Suppressor macrophage (primary cell): ENCODE results near the gene EXD2.
"Not testable (repeated sequence)": the region's sequence is repeated elsewhere in the genome, so short reads cannot be mapped to it uniquely, and the experiment has no call there.

Experiments used
- DNase-seq, 4 experiments: peaks; one replicate each; pipeline ENCODE4 v3.0.0-alpha.2; 2020 to 2022

The EXD2 gene

DNA sequence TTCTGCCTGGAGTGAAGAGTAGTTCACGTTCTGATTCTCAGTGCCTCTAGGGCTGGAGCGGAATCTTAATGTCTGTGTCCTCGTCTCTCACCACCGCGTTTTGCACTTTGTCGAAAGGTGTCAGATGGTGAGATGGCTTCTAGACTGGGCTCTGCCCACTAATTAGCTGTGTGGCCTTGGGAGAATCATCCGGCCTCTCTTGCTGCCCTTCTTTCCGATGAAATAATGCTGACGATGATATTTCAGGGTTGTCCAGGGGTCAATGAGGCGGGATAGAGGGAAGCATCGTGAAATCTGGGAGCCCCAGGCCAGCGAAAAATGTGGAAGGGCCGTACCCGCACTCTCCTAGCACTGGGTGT is 67.8 kb downstream of the EXD2 start:
- DNase-seq = no peak

DNA sequence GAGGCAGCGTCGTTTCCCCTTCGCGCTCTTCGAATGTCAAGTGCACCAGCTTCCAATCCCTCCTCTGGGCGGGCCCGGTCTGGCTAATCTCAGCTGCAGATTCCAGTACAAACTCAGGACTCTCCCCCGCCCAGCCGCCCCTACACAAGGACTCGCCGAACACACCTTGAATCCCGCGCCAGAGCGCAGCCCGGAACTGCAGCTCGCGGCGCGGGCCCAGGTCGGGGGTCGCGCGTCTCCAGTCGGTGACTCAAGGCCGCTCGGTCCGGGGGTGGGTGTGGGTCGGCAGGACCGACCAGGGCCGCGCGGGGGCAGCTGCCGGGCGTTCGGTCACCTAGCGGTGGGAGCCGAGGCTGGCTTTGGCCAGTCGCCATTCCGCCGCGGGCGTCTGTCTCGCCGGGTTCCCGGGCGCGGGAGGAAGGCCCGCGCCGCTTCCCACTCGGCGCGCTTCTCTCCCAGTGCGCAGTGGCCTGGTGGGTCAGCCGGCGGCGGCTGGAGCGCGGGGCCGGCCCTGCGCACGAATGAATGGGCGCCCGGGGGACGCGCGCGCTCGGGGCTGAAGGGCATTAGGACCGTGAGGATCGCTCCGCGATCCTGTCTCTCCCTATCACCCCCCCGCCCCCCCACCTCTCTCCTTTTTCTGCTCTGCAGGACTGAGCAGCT is 68.4 kb downstream of the EXD2 start, which contains the start of gene GALNT16:
Gene GALNT16 (plus strand): TSS at position 632 of the 663 bp plus-strand sequence. CDS start 133 bp downstream, outside the sequence.
- peak in 2 of 4 experiments; percentile 25 to 42 for DNase-seq

DNA sequence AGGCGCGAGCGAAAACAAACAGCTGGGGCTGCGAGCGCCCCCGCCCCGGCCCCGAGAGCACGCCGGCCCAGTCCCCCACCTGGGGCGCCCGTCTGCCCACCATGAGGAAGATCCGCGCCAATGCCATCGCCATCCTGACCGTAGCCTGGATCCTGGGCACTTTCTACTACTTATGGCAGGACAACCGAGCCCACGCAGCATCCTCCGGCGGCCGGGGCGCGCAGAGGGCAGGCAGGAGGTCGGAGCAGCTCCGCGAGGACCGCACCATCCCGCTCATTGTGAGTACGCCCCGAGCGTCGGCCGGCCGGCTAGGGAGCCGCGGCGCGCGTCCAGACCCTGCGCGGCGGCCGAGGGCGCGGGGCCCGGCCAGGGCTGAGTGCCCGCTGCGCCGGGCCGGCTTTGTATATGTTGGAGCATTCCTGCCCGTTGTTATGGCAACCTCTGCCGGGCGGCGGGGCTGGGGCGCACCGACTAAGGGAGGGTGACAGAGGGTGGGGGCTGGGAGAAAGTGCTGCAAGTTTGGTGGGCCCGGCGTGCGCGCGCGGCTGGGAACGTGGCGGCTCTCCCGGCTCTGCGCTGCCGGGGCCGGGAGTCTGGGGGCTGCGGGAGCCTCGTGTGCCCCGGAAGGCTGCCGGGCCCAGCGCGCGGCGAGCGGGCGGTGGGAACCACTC is 69.0 kb downstream of the EXD2 start:
- DNase-seq = peak in 1 of 4 experiments; percentile 29

DNA sequence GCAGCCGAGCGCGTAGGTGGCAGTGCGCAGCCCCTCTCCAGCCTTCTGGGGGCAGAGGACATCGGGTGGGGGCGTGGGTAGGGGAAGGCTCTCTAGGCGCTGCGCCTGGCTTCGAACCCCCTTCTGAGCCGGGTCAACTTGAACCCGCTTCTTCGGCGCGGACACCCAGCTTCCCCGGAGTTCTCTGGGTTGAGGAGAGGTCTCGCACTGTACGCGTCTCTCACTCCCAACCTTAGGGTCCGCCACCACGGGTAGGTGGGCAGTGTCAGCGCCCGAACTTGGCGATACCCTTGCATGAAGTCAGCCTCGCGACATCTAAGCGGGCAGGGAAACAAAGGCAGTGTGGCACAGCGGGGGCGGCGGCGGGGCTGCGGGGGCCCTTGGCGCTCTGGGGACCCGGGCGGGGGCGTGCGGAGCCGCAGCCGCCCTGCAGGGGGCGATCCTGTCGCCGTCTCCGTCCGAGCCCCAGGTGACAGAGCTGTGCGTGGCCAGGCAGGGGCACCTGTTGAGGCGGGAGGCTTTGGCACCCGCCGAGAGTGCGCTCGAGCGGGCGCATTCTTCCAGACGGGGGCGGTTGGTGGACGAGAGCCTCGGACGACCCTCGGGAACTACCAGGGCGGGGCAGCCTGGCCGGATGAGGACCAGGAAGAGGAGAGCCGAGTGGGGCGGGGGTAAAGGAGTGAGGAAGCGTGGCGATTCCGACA is 69.7 kb downstream of the EXD2 start:
- DNase-seq = peak in 2 of 4 experiments; percentile 21 to 38

DNA sequence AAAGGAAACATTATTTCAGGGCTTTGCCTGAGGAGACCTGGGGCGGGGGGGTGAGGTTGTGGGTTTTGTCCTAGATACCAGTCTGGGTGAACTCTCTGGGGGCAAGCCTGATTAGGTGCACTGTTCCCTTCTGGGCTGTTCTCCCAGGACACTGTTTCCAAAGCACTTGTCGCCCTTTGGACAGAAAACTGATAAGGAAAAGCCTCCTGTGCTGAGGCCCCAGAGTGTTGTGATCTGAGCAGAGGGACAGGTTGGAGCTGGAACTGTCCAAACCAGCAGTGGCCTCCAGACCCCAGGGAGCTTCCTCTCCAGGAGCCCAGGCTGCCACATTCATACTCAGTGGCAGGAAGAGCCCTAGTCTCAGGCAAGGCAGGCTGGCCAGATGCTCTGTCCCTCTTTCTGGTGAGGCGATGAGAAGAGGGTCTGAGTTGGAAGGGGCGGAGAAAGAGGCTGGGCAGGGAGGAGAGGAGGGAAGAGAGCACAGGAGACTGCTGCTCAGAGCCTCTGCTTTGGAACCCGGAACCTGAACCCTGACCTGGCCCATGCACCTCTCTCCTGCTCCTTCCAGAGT is 70.5 kb downstream of the EXD2 start:
- no peak for DNase-seq

DNA sequence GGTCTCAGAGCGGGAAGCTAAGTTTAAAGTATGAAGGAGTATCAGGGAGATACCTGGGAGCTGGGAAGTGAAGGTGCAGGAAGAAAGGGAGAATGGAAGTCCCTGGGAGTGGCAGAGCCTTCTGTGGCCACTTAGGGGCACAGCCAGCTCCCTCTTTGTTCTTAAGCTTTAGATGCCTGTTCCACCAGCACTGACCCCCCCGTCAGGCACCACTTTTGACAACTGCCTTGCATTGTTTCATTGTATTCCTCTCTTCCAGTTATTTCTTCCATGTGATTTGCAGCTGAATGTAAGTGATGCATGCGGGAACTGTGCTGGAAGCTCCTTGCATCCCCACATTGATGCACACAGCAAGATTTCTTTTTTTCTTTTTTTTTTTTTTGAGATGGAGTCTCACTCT is 71.2 kb downstream of the EXD2 start:
- no peak for DNase-seq

DNA sequence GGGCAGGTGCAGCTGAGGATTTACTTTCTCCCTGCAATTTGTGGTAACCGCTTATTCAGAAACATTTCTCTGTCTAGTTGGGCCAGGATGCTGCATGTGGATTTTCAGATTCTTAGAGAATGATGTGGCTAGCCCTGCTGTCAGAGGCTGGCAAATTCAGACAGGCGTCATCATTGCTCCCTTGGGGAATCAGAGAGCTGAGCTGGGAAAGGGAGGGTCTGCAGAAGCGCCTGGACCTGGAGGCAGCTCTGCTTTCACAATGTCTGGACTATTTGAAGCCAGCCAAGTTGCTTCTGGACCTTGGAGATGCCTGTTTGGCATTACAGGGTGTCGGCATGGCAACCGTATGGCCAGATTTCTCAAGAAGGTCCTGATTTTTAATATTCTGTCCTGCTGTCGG is 72.1 kb downstream of the EXD2 start:
- no peak for DNase-seq

DNA sequence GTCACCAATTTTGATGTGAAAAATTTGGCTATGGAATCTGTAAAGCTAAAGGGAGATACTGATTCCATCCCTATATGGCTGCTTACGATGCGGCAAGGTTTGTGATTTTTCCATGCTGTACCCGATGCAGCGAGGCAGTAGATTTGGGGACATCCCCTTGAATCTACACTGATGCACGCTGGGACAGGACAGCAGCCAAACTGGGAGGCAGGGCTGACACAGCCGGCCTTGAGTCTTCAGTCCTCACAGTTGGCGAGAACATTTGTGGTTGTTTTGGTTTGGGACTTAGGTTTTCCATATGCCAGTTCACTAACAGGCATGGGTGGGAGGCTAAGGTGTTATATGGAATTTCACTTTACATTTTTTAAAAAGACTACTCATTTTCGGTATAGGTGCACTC is 72.5 kb downstream of the EXD2 start:
- no peak for DNase-seq

DNA sequence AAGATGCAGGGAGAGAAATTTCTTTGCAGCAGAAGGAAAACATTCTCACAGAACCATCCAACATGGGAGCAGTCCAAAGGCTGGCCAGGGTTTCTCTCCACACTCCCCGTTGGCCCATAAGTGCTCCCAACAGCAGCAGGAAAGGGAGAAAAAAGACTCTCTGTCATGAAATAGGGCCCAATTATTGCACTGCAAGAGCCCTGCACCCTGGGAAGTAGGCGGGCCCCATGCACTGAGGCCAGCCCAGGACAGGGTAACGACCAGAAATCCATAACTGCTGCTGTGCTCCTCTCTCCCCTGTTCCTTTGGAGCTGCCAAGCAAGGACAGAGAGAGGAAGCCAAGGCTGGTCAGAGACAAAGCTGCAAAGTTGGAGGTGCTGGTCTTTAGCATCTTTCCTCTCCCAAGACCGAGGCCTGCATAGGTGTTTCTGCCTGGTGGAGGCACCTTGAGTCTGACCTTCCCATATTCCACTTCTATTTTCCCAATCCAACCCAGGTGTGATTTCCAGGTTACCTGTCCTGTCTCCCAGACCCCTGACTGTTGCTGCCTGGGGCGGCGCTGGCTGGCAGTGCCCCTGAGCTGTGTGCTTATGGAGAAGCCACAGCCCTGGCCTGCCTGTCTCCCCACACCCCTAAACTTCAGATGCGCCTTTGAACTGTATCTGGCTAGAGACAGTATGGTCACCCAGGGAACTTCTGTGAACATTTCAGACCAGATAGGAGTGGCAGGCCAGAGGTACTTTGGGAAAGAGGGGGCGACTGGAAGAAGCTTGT is 75.5 kb downstream of the EXD2 start:
- no peak for DNase-seq

DNA sequence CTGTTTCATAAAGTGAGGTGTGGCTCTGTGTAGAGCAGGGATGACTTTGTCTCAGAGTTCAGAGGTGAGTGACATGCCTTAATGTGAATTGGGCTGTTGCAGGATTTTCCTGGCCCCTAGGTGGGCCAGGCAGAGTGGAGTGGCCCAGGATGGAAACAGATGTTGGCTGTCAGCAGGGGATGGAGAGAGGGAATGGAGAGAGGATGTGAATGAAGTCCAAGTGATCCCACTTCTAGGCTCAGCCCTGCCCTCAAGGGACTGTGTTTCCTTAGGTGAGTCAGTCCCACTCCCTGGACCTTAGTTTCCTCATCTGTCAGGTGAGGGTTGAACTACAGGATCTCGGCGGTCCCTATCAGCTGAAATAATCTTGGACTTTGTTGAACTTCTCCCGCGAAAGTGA is 76.2 kb downstream of the EXD2 start:
- DNase-seq = no peak

DNA sequence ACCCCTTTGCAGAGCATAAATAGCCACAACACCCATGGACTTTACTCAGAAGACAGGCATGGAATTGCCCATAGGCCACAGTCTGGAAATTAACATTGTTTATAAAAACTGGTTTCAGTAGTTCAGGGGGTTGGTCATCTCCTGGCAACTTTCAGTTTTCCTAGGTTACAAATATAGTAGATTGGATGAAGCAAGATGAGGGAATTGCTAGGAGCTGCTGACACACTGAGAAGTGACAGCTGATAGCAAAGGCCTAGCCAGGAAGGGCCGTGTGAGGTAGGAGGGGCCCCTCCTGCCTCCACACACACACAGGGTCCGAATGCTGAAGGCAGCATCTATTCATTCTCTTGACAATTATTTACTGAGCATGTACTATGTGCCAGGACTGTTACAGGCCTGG is 76.9 kb downstream of the EXD2 start:
- DNase-seq = no peak

DNA sequence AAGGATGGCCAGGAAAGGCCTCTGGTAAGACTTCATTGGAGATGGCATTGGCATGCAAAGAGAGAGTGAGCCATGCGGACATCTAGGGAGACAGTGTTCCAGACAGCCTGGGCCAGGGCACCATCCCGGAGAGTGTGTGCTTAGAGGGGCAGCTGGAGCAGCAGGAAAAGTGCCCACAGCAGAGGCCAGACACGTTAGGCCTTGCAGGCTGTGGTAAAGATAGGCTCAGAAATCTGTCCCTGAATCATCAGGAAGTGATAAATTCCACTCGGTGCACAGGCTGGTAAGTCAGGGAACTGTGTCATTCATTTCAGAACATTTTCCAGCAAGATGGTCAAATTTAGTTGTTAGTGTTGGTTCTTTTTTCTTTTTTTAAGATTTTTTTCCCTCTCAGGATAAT is 77.5 kb downstream of the EXD2 start:
- no peak for DNase-seq

DNA sequence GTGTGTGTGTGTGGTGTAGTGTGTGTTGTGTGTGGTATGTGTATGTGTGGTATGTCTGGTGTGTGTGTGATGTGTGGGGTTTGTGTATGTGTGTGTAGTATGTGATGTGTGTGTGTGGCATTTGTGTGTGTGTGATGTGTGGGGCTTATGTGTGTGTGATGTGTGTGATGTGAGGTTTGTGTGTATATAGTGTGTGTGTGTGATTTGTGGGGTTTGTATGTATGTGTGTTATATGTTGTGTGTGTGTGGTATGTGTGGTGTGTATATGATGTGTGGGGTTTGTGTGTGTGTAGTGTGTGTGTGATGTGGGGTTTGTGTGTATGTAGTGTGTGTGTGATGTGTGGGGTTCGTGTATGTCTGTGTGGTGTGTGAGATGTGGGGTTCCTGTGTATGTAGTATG is 78.1 kb downstream of the EXD2 start:
- no peak for DNase-seq

DNA sequence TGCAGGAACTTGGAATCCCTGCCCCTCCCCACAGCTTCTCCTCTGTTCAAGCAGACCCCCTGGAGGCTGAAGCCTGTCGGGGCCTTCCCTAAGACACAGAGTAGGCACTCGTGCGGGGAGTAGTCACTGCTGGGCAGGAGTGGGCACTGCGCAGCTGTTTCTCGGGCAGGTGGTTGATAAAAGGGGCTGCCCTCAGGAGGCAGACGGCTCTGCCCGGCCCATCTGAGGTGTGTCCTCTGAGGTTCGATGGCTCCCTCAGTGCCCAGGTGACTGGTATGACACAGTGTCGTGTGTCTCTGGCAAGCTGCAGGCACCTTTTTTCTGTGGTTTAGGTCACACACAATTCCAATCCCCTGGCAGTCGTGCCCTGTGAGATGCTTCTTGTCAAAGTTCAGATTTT is 78.8 kb downstream of the EXD2 start:
- no peak for DNase-seq

DNA sequence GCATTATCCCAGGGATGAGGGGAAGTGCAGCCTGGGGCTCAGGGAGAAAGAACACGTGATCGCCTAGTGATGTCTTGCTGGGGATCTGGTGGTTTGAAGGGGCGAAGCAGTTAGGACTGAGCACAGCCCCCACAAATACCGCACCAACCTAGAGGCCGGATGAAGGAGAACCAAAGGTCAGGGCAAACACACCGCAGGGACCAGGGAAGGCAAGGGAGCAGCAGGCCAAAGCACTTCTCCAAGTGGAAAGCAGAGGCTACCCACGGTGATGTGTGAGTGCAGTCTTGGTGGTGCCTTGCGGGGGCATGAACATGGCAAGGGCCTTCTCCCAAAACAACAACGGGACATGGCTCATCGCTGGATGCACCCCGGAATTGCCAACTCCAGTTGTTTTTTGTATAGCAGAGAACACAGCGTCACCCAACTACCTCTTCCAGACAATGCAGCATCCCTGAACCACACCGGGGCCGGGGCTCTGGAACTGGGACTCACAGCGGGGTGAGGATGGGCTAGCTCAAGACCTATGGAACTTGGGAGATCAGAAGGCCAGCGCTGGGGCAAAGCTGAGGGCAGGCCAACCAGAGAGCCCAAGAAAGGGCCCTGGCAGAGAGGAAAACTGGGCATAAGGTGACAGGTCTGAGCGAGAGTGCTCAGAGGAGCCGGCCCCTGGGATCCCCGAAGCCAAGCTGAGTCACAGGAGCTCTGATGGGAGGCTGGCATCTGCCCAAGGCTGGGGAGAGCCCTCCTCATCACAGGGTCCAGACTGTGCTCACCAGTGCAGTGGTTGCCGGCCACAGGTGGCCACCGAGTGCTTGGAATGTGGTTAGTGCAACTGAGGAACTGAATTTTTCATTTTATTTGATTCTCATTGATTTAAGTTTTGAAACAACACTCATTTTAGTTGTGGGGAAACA is 79.8 kb downstream of the EXD2 start:
- no peak for DNase-seq

DNA sequence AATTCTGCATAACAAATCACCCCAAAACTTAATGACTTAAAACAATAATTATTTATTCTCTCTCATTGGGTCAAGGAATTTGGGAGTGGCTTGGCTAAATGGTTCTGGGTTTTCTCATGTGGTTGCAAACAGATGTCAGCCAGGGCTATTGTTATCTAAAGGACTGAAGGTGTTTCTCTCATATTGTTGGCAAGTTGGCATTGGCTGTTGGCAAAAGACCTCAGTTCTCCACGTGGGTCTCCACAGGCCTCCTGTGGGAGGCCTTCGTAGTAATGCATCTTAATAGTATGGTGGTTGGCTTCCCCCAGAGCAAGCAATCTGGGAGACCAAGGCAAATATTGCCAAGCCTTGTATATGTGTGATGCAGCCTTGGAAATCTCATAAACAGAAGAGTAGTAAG is 83.0 kb downstream of the EXD2 start:
- DNase-seq = no peak

DNA sequence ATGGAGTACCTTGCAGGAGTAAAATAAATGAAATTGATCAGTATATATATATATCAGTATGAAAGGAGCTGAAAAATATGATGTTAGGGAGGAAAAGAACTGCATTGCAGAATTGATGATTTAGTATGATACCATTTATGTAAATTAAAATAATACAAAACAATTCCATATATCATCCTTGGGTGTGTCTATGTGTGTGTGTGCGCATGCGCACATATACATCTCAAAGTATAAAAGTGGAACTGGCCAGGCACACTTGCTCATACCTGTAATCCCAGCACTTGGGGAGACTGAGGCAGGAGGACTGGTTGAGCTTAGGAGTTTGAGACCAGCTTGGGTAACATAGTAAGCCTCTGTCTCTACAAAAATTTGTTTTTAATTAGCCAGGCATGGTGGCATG is 84.0 kb downstream of the EXD2 start:
- DNase-seq = no peak

DNA sequence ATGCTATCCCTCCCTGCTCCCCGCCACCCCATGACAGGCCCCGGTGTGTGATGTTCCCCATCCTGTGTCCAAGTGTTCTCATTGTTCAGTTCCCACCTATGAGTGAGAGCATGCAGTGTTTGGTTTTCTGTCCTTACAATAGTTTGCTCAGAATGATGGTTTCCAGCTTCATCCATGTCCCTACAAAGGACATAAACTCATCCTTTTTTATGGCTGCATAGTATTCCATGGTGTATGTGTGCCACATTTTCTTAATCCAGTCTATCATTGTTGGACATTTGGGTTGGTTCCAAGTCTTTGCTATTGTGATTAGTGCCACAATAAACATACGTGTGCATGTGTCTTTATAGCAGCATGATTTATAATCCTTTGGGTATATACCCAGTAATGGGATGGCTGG is 86.1 kb downstream of the EXD2 start:
- DNase-seq = not testable (repeated sequence)

DNA sequence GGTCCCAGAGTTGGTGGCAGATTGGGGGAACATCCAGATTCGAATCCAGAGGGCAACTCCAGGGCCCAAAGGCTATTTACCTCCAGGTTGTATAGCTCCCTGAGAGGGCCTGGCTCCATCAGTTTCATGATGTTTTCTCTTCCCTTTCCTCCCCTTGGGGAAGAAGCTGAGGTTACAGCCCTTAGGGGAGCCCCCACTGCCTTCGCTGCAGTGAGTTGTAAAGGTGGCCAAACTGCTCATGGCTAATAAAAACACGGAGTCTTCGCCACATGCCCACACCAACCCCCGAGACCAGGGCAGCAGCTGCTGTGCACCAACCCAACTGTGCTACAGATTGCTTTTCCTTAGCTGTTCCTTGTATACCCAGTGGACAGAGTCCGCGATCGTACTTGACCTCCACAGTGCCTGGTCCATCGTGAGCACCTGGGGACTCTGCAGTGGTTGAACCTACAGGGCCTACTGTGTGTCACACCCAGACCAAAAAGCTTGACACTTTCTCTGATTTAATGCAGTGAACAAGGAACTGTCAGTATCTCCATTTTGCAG is 89.5 kb downstream of the EXD2 start:
- no peak for DNase-seq

DNA sequence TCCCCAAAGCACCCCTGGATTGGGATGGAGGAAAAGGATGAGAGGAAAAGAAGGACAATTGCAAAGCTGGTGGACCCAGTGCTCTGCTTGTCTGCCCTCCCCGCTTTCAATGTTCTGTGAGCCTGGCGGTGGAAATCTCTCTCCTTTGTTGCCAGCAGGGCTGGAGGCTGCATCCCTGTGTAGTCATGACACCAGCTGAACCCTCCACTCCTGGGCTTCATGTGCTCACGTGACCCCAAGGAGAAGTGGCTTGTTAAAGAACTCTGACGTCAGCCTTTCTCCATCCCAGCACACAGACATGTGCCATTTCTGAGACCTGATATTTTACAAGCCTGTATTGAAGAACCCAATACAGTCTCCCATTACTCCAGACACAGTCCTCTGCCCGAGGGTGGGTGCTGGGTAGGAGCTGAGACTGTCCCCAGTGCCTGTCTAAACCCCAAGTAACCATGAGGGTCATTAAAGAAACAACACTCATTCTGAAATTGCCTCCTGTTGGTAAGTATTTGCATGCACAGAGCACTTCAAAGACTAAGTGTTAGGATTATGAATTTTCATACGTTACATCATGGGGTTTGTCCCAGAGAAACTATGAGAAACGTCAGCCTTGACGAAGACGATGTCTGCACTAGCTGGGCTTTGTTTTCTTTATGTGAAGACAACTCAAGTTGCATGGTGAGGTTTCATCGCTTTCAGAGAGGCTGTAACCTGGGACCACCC is 90.3 kb downstream of the EXD2 start:
- DNase-seq = peak in 3 of 4 experiments; percentile 25 to 40 (median 28)

DNA sequence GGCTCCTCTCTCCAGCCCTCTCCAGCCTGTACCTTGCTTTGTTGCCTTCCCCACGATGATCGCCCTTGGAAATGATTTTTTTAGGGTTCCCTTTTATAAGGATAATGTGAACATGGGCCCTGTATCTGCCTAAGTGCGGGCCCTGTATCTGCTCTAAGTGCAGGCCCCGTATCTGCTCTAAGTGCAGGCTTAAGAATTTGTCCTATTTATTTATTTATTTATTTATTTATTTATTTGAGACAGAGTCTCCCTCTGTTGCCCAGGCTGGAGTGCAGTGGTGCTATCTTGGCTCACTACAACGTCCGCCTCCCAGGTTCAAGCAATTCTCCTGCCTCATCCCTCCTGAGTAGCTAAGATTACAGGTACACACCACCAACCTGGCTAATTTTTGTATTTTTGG is 91.2 kb downstream of the EXD2 start:
- DNase-seq = no peak
